Fibroblast of lung (primary cell): ENCODE data around the gene LANCL2. TPM values are rescaled to one million over a fixed set of nuclear protein-coding genes. Genes with fewer than 3 reads are reported as not detected.

ENCODE experiments used
- DNase-seq, 2 donors: peaks; one replicate each; pipeline versions ENCODE4 v3.0.0 to v3.0.0-alpha.2; 2010; ENCODE audit warnings: low read depth in 2 of 2
- H2AFZ ChIP-seq: 2 replicates; pipeline ENCODE4 v1.5.1; 2012; ENCODE audit warnings: low read length, control low read depth, inconsistent platforms
- H3K27ac ChIP-seq: 2 replicates; pipeline ENCODE4 v1.5.1; 2011; ENCODE audit warnings: low read length, control low read depth; ENCODE audit not compliant: insufficient read depth
- H3K27me3 ChIP-seq: 2 replicates; pipeline ENCODE4 v1.5.1; 2011; ENCODE audit warnings: mild to moderate bottlenecking, low read length; ENCODE audit not compliant: control insufficient read depth, insufficient read depth
- H3K36me3 ChIP-seq: 2 replicates; pipeline ENCODE4 v1.5.1; 2011; ENCODE audit warnings: low read length; ENCODE audit not compliant: control insufficient read depth, insufficient read depth
- H3K4me1 ChIP-seq: 2 replicates; pipeline ENCODE4 v1.5.1; 2011; ENCODE audit warnings: low read length; ENCODE audit not compliant: control insufficient read depth, insufficient read depth; ENCODE audit errors: extremely low read depth
- H3K4me2 ChIP-seq: 2 replicates; pipeline ENCODE4 v1.5.1; 2011; ENCODE audit warnings: low read length, control low read depth; ENCODE audit not compliant: insufficient read depth; ENCODE audit errors: extremely low read depth
- H3K4me3 ChIP-seq, 4 experiments: fragments of 200-600 bp in 1 of 4; sonication (generic) in 1 of 4; replicated peaks in 1 of 4; 2 replicates each; pipeline ENCODE4 v1.5.1; 2011 to 2016; ENCODE audit warnings: low read length in 4 of 4, low read depth in 3 of 4, mild to moderate bottlenecking in 3 of 4, control low read depth in 2 of 4, inconsistent platforms in 1 of 4, mixed read lengths in 1 of 4; ENCODE audit not compliant: insufficient read depth in 1 of 4; ENCODE audit errors: control extremely low read depth in 1 of 4
- H3K79me2 ChIP-seq: 2 replicates; pipeline ENCODE4 v1.5.1; 2012; ENCODE audit warnings: mild to moderate bottlenecking, low read length, inconsistent platforms; ENCODE audit not compliant: control insufficient read depth, insufficient read depth
- H3K9ac ChIP-seq: 2 replicates; pipeline ENCODE4 v1.5.1; 2011; ENCODE audit warnings: mild to moderate bottlenecking, low read length, control low read depth; ENCODE audit not compliant: insufficient read depth
- H3K9me3 ChIP-seq: 2 replicates; pipeline ENCODE4 v1.5.1; 2012; ENCODE audit warnings: low read depth, low read length; ENCODE audit not compliant: control insufficient read depth, insufficient read depth
- H4K20me1 ChIP-seq: 2 replicates; pipeline ENCODE4 v1.5.1; 2011; ENCODE audit warnings: low read length; ENCODE audit not compliant: control insufficient read depth, insufficient read depth; ENCODE audit errors: extremely low read depth
- CTCF ChIP-seq, 2 donors: IDR thresholded peaks in 1 of 2; conservative IDR thresholded peaks in 1 of 2; 1 replicate in 1 of 2; 2 replicates in 1 of 2; pipeline ENCODE4 v1.5.1; 2011 to 2012; ENCODE audit warnings: low read length in 2 of 2, control low read depth in 1 of 2, inconsistent platforms in 1 of 2, low read depth in 1 of 2, mild to moderate bottlenecking in 1 of 2
- EZH2 ChIP-seq: IDR thresholded peaks from 2 replicates; pipeline ENCODE4 v1.5.1; 2012; ENCODE audit warnings: low read length, control low read depth, mild to moderate bottlenecking; ENCODE audit errors: missing control alignments
- polyA plus RNA-seq, 2 donors: library from polyadenylated mRNA; depleted of rRNA in 1 of 2; stranded (reverse) in 1 of 2; unstranded in 1 of 2; fragments of >200 nt; gene quantifications; 2 replicates each; pipeline ENCODE4 v1.2.1, GENCODE V29; 2011 to 2012; ENCODE audit warnings: missing spikeins in 1 of 2
- total RNA-seq: library from RNA; depleted of rRNA; stranded (reverse); fragments of >200 nt; gene quantifications from 2 replicates; pipeline ENCODE4 v1.2.1, GENCODE V29; 2014

LANCL2 gene
- total and polyA plus RNA-seq, 2 donors (not counting 1 experiment from before 2014, with no cell fraction given), result 8.9 to 15.0 TPM

- H3K9ac ChIP-seq, result no peak overlapping the region
- H3K79me2 ChIP-seq, result no peaks in the 10 kb centered on the region
- H3K9me3 ChIP-seq, result no peaks in the 10 kb centered on the region
- DNase-seq, result no peak
- H3K27ac ChIP-seq, result no peak overlapping the region
- H3K4me1 ChIP-seq, result no peaks in the 10 kb centered on the region
- no peaks in the 10 kb centered on the region for H3K27me3 ChIP-seq
- H3K4me3 ChIP-seq, result no peak overlapping the region
- no peaks in the 10 kb centered on the region for H3K36me3 ChIP-seq
- H2AFZ ChIP-seq, result no peak overlapping the region
- H3K4me2 ChIP-seq, result no peak overlapping the region
- no peak for TF ChIP-seq EZH2
- no peak for TF ChIP-seq CTCF (conservative IDR thresholded peaks at IDR 0.05 in 1 of 2, IDR thresholded peaks at IDR 0.05 in 1 of 2; ENCODE audit: low read depth in 1 of 2, low read length in 2 of 2)
- no peaks in the 10 kb centered on the region for H4K20me1 ChIP-seq
Observed at GRCh38 chr7:55448526-55448925, 83.4 kb downstream of the LANCL2 start.

GRCh38 chr7:55449205-55449991 is 84.3 kb downstream of the LANCL2 start:
- peak overlapping the region; percentile 27 for H3K4me2 ChIP-seq
- H2AFZ ChIP-seq, result no peak overlapping the region
- no peaks in the 10 kb centered on the region for H3K36me3 ChIP-seq
- DNase-seq, result no peak
- H3K9ac ChIP-seq, result no peak overlapping the region
- H3K4me1 ChIP-seq, result no peaks in the 10 kb centered on the region
- no peaks in the 10 kb centered on the region for H4K20me1 ChIP-seq
- H3K79me2 ChIP-seq, result no peaks in the 10 kb centered on the region
- H3K4me3 ChIP-seq, result no peak overlapping the region
- H3K27ac ChIP-seq, result no peak overlapping the region
- no peaks in the 10 kb centered on the region for H3K27me3 ChIP-seq
- TF ChIP-seq CTCF (conservative IDR thresholded peaks at IDR 0.05 in 1 of 2, IDR thresholded peaks at IDR 0.05 in 1 of 2; ENCODE audit: low read depth in 1 of 2, low read length in 2 of 2) (no peak), EZH2 (no peak)
- H3K9me3 ChIP-seq, result no peaks in the 10 kb centered on the region

GRCh38 chr7:55449992-55450535 is 84.9 kb downstream of the LANCL2 start:
- Histone ChIP-seq H3K27ac (no peak overlapping the region), H4K20me1 (no peaks in the 10 kb centered on the region), H2AFZ (no peak overlapping the region), H3K9me3 (no peaks in the 10 kb centered on the region), H3K36me3 (no peaks in the 10 kb centered on the region), H3K9ac (no peak overlapping the region), H3K4me3 (no peak overlapping the region), H3K4me1 (no peaks in the 10 kb centered on the region), H3K79me2 (no peaks in the 10 kb centered on the region), H3K4me2 (no peak overlapping the region), H3K27me3 (no peaks in the 10 kb centered on the region)
- no peak for DNase-seq
- TF ChIP-seq CTCF (conservative IDR thresholded peaks at IDR 0.05 in 1 of 2, IDR thresholded peaks at IDR 0.05 in 1 of 2; ENCODE audit: low read depth in 1 of 2, low read length in 2 of 2) (no peak), EZH2 (no peak)
